Keratinocyte (primary cell): ENCODE results near the gene RBM34. TPM values are rescaled to one million over a fixed set of nuclear protein-coding genes. Genes with fewer than 3 reads are reported as not detected.

ENCODE experiments used
- DNase-seq: peaks from one replicate; pipeline ENCODE4 v3.0.0-alpha.2; 2011; ENCODE audit warnings: low read depth, missing footprints, low spot score
- FAIRE-seq: peaks from 2 replicates; lab custom pipeline; 2011; peaks lifted over from hg19 to GRCh38; lab: Jason Lieb, UNC
- H2AFZ ChIP-seq: 2 replicates; pipeline ENCODE4 v1.6.0; 2012; ENCODE audit warnings: low read length, control low read depth, inconsistent platforms; ENCODE audit not compliant: control insufficient read depth
- H3K27ac ChIP-seq: 2 replicates; pipeline ENCODE4 v1.5.1; 2011; ENCODE audit warnings: low read length; ENCODE audit not compliant: control insufficient read depth, insufficient read depth
- H3K27me3 ChIP-seq: 3 replicates; pipeline ENCODE4 v1.6.0; 2011; ENCODE audit warnings: low read length; ENCODE audit not compliant: control insufficient read depth, insufficient read depth; ENCODE audit errors: extremely low read depth
- H3K36me3 ChIP-seq, 2 experiments: 2 replicates in 1 of 2; 3 replicates in 1 of 2; pipeline ENCODE4 v1.5.1; 2011; ENCODE audit warnings: low read length in 2 of 2, mild to moderate bottlenecking in 1 of 2; ENCODE audit not compliant: control insufficient read depth in 2 of 2, insufficient read depth in 2 of 2; ENCODE audit errors: extremely low read depth in 1 of 2
- H3K4me1 ChIP-seq: 3 replicates; pipeline ENCODE4 v1.5.1; 2011; ENCODE audit warnings: low read length; ENCODE audit not compliant: control insufficient read depth, insufficient read depth; ENCODE audit errors: extremely low read depth
- H3K4me2 ChIP-seq: 3 replicates; pipeline ENCODE4 v1.6.0; 2011; ENCODE audit warnings: low read depth, low read length; ENCODE audit not compliant: control insufficient read depth, insufficient read depth; ENCODE audit errors: extremely low read depth
- H3K4me3 ChIP-seq, 3 experiments: fragments of 200-600 bp in 1 of 3; sonication (generic) in 1 of 3; 2 replicates in 2 of 3; 3 replicates in 1 of 3; pipeline ENCODE4 v1.5.1; 2011 to 2016; ENCODE audit warnings: low read length in 3 of 3, mild to moderate bottlenecking in 3 of 3, control low read depth in 2 of 3, inconsistent platforms in 1 of 3, low read depth in 1 of 3, mixed read lengths in 1 of 3, mixed run types in 1 of 3, moderate library complexity in 1 of 3; ENCODE audit not compliant: control insufficient read depth in 2 of 3, insufficient read depth in 2 of 3; ENCODE audit errors: extremely low read depth in 1 of 3
- H3K79me2 ChIP-seq: 2 replicates; pipeline ENCODE4 v1.6.0; 2012; ENCODE audit warnings: low read length; ENCODE audit not compliant: control insufficient read depth, insufficient read depth
- H3K9ac ChIP-seq: 3 replicates; pipeline ENCODE4 v1.6.0; 2011; ENCODE audit warnings: low read length; ENCODE audit not compliant: control insufficient read depth, insufficient read depth; ENCODE audit errors: extremely low read depth
- H3K9me1 ChIP-seq: 3 replicates; pipeline ENCODE4 v1.6.0; 2011; ENCODE audit warnings: low read length; ENCODE audit not compliant: control insufficient read depth, insufficient read depth; ENCODE audit errors: extremely low read depth
- H3K9me3 ChIP-seq: 2 replicates; pipeline ENCODE4 v1.5.1; 2012; ENCODE audit warnings: low read depth, low read length; ENCODE audit not compliant: control insufficient read depth
- H4K20me1 ChIP-seq: 3 replicates; pipeline ENCODE4 v1.6.0; 2011; ENCODE audit warnings: low read length; ENCODE audit not compliant: control insufficient read depth, insufficient read depth; ENCODE audit errors: extremely low read depth
- EZH2 ChIP-seq: IDR thresholded peaks from one replicate; pipeline ENCODE4 v1.6.1; 2012; ENCODE audit warnings: inconsistent platforms, mild to moderate bottlenecking, low read length, moderate library complexity
- dilution Hi-C: fragments of 300-500 bp; cut with MboI; formaldehyde crosslinking; loops from one replicate; pipeline ENCODE4 v1.7.0; 2020; ENCODE audit warnings: low sequenced_read_pairs; ENCODE audit not compliant: extremely low pct_ligation_motif_present
- polyA plus RNA-seq, 5 experiments: library from polyadenylated mRNA; depleted of rRNA in 3 of 5; stranded (reverse) in 3 of 5; stranded (forward) in 1 of 5; unstranded in 1 of 5; fragments of >200 nt; gene quantifications; 1 replicate in 1 of 5; 2 replicates in 3 of 5; 3 replicates in 1 of 5; pipeline versions ENCODE4 v1.2.1 to v1.2.3, GENCODE V29; 2011 to 2012; ENCODE audit warnings: missing spikeins in 2 of 5, low read depth in 1 of 5, low replicate concordance in 1 of 5
- TF ChIP-seq, protein P1 (sequence below), 3 experiments: IDR thresholded peaks in 1 of 3; conservative IDR thresholded peaks in 1 of 3; optimal IDR thresholded peaks in 1 of 3; 2 replicates in 2 of 3; 3 replicates in 1 of 3; pipeline versions ENCODE3 to v1.5.1; 2011; ENCODE audit warnings: low read length in 3 of 3, mild to moderate bottlenecking in 3 of 3, moderate library complexity in 2 of 3, control low read depth in 1 of 3, inconsistent platforms in 1 of 3; ENCODE audit not compliant: insufficient read depth in 2 of 3; ENCODE audit errors: extremely low read depth in 1 of 3

The RBM34 gene
- polyA plus RNA-seq, 1 donor (not counting 4 experiments of a cell fraction or from before 2014, with no cell fraction given), result 39.3 TPM

DNA sequence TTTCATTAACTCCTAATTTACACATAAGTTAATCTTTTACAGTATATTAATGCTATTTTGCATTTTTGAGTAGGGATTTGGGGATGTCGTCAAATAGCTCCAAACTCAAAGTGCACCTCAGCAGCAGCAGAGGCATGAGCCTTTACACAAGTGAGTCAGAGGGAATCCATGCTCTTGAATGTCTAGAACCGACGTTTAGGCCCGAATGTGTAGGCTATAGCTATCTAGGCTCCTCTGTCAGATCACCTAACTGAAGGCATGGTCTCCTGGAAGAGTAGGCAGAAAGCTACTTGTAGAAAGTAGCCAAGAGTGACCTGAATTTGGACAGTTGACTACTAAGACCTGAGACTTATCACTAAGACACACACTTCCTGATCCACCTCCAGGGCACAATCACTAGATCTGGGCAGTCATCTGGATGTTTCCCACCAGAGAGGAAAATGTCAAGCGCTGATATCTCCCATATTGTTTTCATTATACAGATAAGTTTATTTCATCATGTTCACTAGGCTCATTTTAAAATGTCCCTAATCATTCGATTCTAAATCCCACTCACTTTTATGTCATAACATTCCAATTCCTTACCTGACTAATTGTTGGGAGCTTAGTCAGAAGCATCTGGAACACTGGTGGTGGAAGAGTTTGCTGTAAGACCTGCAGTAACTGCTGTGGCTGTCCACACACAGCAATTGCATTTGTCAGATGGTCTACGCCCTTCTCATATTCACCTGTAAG, 47.7 kb downstream of the RBM34 start:
- Histone ChIP-seq H3K36me3 (peaks cover 26 to 46% of the 10 kb centered on the region in 2 experiments), H3K4me1 (peaks cover 8% of the 10 kb centered on the region), H3K79me2 (peaks cover 40% of the 10 kb centered on the region), H4K20me1 (no peaks in the 10 kb centered on the region), H3K4me3 (no peak overlapping the region), H2AFZ (no peak overlapping the region), H3K4me2 (no peak overlapping the region), H3K27me3 (no peaks in the 10 kb centered on the region), H3K9me3 (no peaks in the 10 kb centered on the region), H3K27ac (peak overlapping the region; percentile 62), H3K9me1 (no peaks in the 10 kb centered on the region), H3K9ac (no peak overlapping the region)
- FAIRE-seq (no peak), DNase-seq (no peak)
- TF ChIP-seq, protein P1, sequence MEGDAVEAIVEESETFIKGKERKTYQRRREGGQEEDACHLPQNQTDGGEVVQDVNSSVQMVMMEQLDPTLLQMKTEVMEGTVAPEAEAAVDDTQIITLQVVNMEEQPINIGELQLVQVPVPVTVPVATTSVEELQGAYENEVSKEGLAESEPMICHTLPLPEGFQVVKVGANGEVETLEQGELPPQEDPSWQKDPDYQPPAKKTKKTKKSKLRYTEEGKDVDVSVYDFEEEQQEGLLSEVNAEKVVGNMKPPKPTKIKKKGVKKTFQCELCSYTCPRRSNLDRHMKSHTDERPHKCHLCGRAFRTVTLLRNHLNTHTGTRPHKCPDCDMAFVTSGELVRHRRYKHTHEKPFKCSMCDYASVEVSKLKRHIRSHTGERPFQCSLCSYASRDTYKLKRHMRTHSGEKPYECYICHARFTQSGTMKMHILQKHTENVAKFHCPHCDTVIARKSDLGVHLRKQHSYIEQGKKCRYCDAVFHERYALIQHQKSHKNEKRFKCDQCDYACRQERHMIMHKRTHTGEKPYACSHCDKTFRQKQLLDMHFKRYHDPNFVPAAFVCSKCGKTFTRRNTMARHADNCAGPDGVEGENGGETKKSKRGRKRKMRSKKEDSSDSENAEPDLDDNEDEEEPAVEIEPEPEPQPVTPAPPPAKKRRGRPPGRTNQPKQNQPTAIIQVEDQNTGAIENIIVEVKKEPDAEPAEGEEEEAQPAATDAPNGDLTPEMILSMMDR (optimal IDR thresholded peaks at IDR 0.05 in 1 of 3, IDR thresholded peaks at IDR 0.05 in 1 of 3, conservative IDR thresholded peaks at IDR 0.05 in 1 of 3; ENCODE audit: extremely low read depth in 1 of 3, insufficient read depth in 2 of 3, low read length in 3 of 3), result no peak
- no peak for TF ChIP-seq EZH2
- dilution Hi-C loops, result no loop called here

GRCh38 chr1:235112297-235113182, 48.5 kb downstream of the RBM34 start:
- no peak overlapping the region for H3K9ac ChIP-seq
- H3K27ac ChIP-seq, result peak overlapping the region; percentile 62
- peaks cover 32% of the 10 kb centered on the region for H3K79me2 ChIP-seq
- FAIRE-seq (no peak), DNase-seq (no peak)
- H3K9me1 ChIP-seq, result no peaks in the 10 kb centered on the region
- dilution Hi-C loops, result no loop called here
- H3K4me3 ChIP-seq, result no peak overlapping the region
- TF ChIP-seq, protein P1 (optimal IDR thresholded peaks at IDR 0.05 in 1 of 3, IDR thresholded peaks at IDR 0.05 in 1 of 3, conservative IDR thresholded peaks at IDR 0.05 in 1 of 3; ENCODE audit: extremely low read depth in 1 of 3, insufficient read depth in 2 of 3, low read length in 3 of 3), result no peak
- TF ChIP-seq EZH2, result no peak
- no peaks in the 10 kb centered on the region for H3K27me3 ChIP-seq
- H4K20me1 ChIP-seq, result no peaks in the 10 kb centered on the region
- no peaks in the 10 kb centered on the region for H3K9me3 ChIP-seq
- H3K4me1 ChIP-seq, result peaks cover 8% of the 10 kb centered on the region
- no peak overlapping the region for H3K4me2 ChIP-seq
- H3K36me3 ChIP-seq, result peaks cover 26 to 40% of the 10 kb centered on the region in 2 experiments
- H2AFZ ChIP-seq, result no peak overlapping the region
